Effector memory CD8-positive, alpha-beta T cell (primary cell): ENCODE measurements around the gene CACNA1C.
A peak's percentile ranks its signal among the peaks of the same experiment; 100 is the strongest.

Experiments
- ATAC-seq: fragments of 150-1000 bp; cut with Tn5 transposase; replicated peaks from 2 replicates; pipeline ENCODE4 v1.10.0; 2021; ENCODE audit warnings: mild to moderate bottlenecking, moderate library complexity
- DNase-seq, 3 experiments: peaks; one replicate each; pipeline ENCODE4 v3.0.0; 2021
- H3K27ac Mint-ChIP-seq, 2 donors: one replicate each; pipeline ENCODE4 v1.8.0; 2022; ENCODE audit warnings: mild to moderate bottlenecking in 2 of 2, mixed read lengths in 2 of 2, moderate library complexity in 2 of 2
- H3K27me3 Mint-ChIP-seq, 2 donors: one replicate each; pipeline ENCODE4 v1.8.0; 2022; ENCODE audit warnings: mixed read lengths in 2 of 2
- H3K36me3 Mint-ChIP-seq: one replicate; pipeline ENCODE4 v1.8.0; 2022; ENCODE audit warnings: mild to moderate bottlenecking, moderate library complexity, mixed read lengths; ENCODE audit not compliant: insufficient read depth
- H3K4me1 Mint-ChIP-seq, 2 donors: one replicate each; pipeline ENCODE4 v1.8.0; 2022; ENCODE audit warnings: low read depth in 2 of 2, mixed read lengths in 2 of 2
- H3K4me3 Mint-ChIP-seq, 2 donors: one replicate each; pipeline ENCODE4 v1.8.0; 2022; ENCODE audit warnings: mild to moderate bottlenecking in 2 of 2, mixed read lengths in 2 of 2, moderate library complexity in 2 of 2
- H3K9me3 Mint-ChIP-seq, 2 donors: one replicate each; pipeline ENCODE4 v1.8.0; 2022; ENCODE audit warnings: mixed read lengths in 2 of 2

The CACNA1C gene

DNA sequence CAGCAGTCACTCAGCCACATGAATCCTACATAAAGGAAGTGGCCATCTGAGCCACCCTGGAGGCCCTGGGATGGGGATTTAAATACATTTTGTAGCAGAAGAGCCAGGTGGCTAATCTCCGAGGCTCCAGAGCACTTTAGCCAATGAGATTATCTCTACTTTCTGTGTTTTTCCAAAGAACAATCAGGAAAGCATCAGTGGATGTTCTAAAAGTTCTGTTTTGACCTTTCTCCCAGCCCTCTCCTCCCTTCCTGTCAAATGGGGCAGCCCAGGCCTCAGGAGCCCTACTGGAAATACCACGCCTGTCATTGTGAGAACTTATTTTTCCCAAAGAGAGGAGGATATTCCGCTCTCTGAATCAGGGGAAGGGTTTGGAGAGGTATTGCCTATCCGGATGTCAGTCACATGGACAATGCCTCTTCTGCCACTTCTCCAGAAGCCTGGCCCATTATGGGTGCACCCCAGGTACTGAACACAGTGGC is 405.2 kb downstream of the CACNA1C start:
- no peak for DNase-seq
- Mint-ChIP-seq H3K27me3 (no peaks in the 10 kb centered on the region), H3K9me3 (no peaks in the 10 kb centered on the region), H3K36me3 (no peaks in the 10 kb centered on the region), H3K4me1 (no peaks in the 10 kb centered on the region), H3K4me3 (no peak overlapping the region), H3K27ac (no peak overlapping the region)
- ATAC-seq: no peak

DNA sequence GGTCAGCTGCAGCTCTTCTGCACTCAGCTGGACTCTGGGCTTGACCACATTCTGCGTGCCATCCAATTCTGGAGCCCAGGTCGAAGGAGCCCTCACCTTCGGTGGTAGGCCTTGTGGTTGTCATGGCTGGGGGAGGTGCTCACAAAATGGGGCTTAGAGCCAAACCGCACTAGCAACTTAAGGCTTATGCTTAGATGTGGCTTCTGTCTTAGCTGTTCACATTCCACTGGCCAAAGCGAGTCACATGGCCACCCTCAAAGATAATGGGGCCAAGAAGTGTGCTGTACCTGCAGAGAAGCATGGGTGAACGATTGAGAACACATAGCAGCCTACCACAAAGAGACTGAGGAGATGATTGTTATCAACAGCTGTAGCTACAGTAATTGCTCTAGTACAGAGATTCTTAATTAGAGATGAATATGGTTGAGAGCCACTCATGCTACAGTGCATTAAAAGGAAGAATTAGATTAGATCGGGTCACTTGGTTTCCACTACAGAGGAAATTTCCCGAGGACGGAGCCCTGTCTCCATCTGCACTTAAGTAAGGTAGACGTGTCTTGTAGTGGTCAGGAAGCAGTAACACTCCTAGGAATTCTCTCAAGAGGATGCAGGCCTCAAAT is 407.4 kb downstream of the CACNA1C start:
- H3K9me3 Mint-ChIP-seq: no peaks in the 10 kb centered on the region
- peaks cover 5 to 7% of the 10 kb centered on the region in 2 donors for H3K27me3 Mint-ChIP-seq
- peak; percentile 27 for ATAC-seq
- H3K4me1 Mint-ChIP-seq: no peaks in the 10 kb centered on the region
- no peaks in the 10 kb centered on the region for H3K36me3 Mint-ChIP-seq
- DNase-seq: no peak
- H3K27ac Mint-ChIP-seq: no peak overlapping the region
- H3K4me3 Mint-ChIP-seq: no peak overlapping the region

DNA sequence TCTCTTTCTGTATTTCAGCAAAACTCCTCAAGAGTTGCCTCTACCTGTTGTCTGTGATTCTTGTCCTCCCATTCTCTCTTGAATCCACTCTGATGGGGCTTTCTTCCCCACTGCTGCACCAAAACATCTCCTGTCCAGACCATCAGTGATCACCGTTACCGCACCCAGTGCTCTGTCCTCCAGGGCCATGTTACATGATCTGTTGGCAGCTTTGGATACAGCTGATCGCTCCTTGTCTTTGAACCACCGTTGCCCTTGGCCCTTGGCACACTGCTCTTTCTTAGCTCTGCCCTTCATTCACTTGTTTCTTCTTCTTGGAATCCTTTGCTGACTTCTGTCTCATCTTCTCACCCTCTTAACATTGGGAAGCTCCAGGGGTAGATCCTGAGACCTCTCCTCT is 408.3 kb downstream of the CACNA1C start:
- Mint-ChIP-seq H3K27ac (no peak overlapping the region), H3K9me3 (no peaks in the 10 kb centered on the region), H3K4me3 (no peak overlapping the region), H3K4me1 (no peaks in the 10 kb centered on the region), H3K36me3 (no peaks in the 10 kb centered on the region), H3K27me3 (peaks cover 14 to 16% of the 10 kb centered on the region in 2 donors)
- ATAC-seq (no peak), DNase-seq (no peak)

DNA sequence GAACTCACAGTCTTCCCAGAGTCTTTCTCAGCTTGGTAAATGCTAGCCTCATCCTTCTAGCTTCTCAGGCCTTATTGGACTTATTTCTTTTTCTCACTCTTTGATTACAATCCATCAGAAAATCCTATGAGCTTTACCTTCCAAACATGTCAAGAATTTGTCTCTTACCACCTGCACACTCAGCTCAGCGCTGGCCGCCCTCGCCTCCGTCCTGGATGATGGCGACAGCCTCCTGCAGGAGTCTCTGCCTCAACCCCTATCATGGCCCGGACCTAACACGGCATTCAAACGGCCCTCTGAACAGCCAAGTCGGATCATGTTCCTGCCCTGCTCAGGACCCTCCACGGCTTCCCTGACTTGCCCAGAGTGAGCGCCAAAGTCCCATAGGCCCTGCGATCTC is 408.9 kb downstream of the CACNA1C start:
- ATAC-seq (no peak), DNase-seq (no peak)
- Mint-ChIP-seq H3K27me3 (peaks cover 18 to 19% of the 10 kb centered on the region in 2 donors), H3K4me3 (no peak overlapping the region), H3K27ac (no peak overlapping the region), H3K36me3 (no peaks in the 10 kb centered on the region), H3K9me3 (no peaks in the 10 kb centered on the region), H3K4me1 (no peaks in the 10 kb centered on the region)

DNA sequence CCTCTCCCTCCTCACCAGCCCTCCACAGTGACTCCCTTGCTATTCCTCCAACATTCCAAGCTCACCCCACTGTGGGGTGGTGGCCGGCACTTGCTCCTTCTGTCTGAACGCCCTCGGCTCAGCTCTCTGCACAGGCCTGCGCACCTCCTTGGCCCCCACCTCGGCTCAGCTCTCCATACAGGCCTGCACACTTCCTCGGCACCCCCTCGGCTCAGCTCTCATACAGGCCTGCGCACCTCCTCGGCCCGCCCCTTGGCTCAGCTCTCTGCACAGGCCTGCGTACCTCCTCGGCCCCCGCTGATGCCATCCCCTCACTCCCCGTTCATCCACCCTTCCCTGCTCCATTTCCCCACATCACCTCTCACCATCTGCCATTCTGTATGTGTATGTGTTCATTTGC is 409.3 kb downstream of the CACNA1C start:
- Mint-ChIP-seq H3K36me3 (no peaks in the 10 kb centered on the region), H3K27me3 (peaks cover 23% of the 10 kb centered on the region in 2 donors), H3K4me1 (no peaks in the 10 kb centered on the region), H3K4me3 (no peak overlapping the region), H3K27ac (no peak overlapping the region), H3K9me3 (no peaks in the 10 kb centered on the region)
- ATAC-seq (no peak), DNase-seq (no peak)

DNA sequence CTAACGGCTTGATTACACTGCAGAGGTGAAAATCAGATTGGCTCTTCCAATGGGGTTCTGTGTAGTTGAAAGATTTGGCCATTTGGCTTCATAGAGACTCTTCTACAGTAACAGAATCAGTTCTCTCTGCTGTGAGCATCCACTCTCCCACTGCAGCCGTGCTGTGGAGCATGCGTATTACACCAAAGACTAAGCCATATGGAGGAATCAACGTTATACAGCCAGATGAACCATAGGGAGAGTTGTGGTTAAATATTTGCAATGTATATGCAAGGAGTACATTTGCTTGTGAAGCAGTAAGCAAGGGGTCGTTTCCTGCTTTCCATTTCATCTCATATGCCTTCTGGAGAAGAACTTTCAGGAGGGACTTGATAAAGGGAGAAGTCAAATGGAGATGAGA is 410.9 kb downstream of the CACNA1C start:
- no peaks in the 10 kb centered on the region for H3K9me3 Mint-ChIP-seq
- no peaks in the 10 kb centered on the region for H3K4me1 Mint-ChIP-seq
- H3K4me3 Mint-ChIP-seq: no peak overlapping the region
- DNase-seq (no peak), ATAC-seq (no peak)
- no peak overlapping the region for H3K27ac Mint-ChIP-seq
- peaks cover 32 to 34% of the 10 kb centered on the region in 2 donors for H3K27me3 Mint-ChIP-seq
- no peaks in the 10 kb centered on the region for H3K36me3 Mint-ChIP-seq

DNA sequence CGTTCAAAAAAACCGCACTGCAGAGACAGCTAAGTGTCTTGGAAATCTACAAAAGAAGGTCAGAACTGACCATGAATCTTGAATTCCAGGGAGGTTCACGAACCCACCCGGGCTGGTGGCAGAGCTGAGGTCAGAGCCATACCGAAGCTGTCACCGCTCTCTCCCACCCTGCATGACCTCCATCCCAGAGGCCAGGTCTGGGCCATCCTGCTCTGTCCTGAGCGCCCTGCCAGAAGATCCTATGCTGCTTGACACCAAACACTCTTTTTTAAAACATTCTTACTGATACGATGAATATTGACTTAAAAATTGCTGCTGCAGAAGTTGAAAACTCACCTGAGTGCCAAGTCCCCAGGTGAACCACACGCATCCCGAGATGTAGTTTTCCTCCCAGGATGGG is 412.9 kb downstream of the CACNA1C start:
- peaks cover 40 to 41% of the 10 kb centered on the region in 2 donors for H3K27me3 Mint-ChIP-seq
- no peak overlapping the region for H3K4me3 Mint-ChIP-seq

DNA sequence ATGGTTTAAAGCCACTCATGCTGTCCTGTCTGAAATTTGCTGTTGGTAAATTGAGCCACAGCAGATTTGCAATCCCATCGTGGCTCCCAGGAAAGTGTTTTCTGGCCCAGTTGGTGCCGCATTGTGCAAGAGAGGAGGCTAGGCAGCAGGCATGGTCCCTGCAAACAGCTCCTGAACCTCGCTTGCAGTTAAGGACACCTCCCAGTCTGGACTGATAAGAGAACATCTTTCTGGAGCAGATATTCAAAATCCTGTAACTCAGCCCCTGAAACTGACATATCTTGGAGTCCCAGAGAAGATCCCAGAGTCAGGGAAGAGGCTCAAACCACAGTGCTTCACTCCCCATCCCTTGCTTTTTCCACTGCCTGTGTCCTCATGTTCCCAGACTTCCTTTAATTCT is 413.4 kb downstream of the CACNA1C start:
- Mint-ChIP-seq H3K27me3 (peaks cover 40 to 41% of the 10 kb centered on the region in 2 donors), H3K9me3 (no peaks in the 10 kb centered on the region), H3K36me3 (no peaks in the 10 kb centered on the region), H3K4me3 (no peak overlapping the region), H3K27ac (no peak overlapping the region), H3K4me1 (no peaks in the 10 kb centered on the region)
- no peak for ATAC-seq
- DNase-seq: no peak

More for the DNA sequence above, 412.9 kb downstream of the CACNA1C start:
- no peaks in the 10 kb centered on the region for H3K36me3 Mint-ChIP-seq
- ATAC-seq (no peak), DNase-seq (no peak)
- no peaks in the 10 kb centered on the region for H3K4me1 Mint-ChIP-seq
- H3K9me3 Mint-ChIP-seq: no peaks in the 10 kb centered on the region
- no peak overlapping the region for H3K27ac Mint-ChIP-seq

DNA sequence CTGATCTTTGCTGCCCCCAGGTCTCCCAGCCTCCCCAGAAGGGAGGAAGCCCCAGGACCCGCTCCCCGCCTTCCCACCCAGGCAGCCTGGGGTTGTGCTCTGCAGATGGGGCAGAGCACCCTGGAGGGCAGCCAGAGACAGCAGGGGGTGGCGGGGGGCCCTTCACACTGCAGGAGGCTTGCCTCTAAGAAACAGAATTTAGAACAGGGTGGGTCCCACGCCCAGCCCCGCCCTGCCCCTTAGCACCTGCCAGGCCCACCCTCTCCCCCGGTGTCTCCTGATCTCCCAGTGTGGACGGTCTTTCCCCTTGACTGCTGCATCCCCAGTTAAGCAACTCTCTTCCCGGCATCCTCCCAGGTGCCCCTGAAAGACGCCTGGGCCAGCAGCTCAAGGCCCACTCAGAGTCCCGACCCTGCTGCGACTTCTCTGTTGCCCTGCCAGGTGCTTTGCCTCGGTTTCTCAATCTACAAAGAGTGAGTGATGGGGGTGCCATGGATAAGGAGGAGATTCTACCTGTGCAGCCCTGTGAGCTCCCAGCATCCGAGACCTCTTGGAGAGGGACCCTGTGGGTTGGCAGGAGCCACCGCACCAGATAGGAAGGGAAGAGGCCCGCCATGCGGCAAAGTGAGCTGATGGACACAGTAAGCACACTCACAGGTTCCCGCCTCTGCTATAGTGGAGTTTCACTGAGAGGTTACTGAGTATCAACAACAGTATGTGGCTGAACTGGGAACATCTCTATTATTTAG is 414.8 kb downstream of the CACNA1C start:
- no peak overlapping the region for H3K4me3 Mint-ChIP-seq
- peaks cover 46 to 51% of the 10 kb centered on the region in 2 donors for H3K27me3 Mint-ChIP-seq
- no peaks in the 10 kb centered on the region for H3K9me3 Mint-ChIP-seq
- no peak overlapping the region for H3K27ac Mint-ChIP-seq
- DNase-seq (no peak), ATAC-seq (no peak)
- no peaks in the 10 kb centered on the region for H3K4me1 Mint-ChIP-seq
- H3K36me3 Mint-ChIP-seq: no peaks in the 10 kb centered on the region

DNA sequence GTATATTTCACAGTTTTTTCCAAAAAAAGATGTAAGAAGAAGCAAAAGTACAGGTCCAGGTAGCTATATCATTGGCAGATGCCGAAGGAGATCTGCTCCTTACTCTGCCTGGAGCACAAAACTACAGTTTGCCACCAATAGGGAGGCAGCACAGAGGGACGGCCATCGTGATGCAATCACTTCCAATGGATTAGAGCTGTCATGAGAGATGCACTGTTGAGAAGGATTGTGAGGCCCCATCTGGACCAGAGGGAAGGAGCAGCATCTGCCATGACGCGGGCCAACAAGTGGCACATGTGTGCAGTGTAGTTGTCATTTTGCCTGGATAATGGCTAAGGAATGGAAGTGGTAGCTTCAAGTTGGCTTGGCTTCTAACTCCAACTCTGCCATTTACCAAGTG is 423.2 kb downstream of the CACNA1C start:
- no peaks in the 10 kb centered on the region for H3K9me3 Mint-ChIP-seq
- no peaks in the 10 kb centered on the region for H3K4me1 Mint-ChIP-seq
- H3K4me3 Mint-ChIP-seq: no peak overlapping the region
- no peak for DNase-seq
- H3K36me3 Mint-ChIP-seq: no peaks in the 10 kb centered on the region
- no peak for ATAC-seq
- H3K27ac Mint-ChIP-seq: no peak overlapping the region
- H3K27me3 Mint-ChIP-seq: peaks cover 29 to 48% of the 10 kb centered on the region in 2 donors

DNA sequence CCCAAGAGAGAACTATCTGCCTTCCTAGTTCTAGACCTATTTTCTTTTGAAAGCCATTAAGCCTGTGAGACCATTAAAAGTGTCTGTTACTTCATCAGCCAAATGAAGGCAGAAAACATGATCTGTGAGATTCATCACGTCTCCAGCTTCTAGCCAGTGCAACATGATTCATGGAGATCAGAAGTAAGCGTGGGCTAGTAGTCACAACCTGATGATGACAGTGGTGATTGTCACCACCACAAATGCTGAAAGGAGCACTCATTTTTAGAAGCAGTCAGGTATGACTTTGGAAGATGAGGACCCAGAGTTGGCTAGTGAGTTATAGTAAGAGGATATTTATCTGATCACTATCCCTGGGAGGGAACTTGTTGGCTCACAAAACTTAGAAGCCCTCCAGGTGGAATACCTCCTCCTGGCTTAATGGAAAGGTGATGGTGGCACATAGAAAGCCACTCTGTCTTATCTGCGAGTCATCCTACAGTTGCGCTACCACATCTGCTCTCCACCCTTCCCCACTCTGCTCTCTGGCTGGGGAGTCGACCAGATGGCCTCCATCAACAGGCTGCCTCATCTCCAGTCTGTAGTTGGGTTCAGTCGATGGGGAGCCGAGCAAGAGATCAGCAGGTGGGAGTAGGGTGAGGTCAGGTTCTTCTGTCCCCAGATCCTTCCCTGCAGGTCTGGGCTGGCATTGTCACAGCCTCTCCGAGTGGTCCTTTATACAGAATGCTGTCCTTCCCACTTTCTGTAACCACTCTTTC is 424.4 kb downstream of the CACNA1C start:
- Mint-ChIP-seq H3K9me3 (no peaks in the 10 kb centered on the region), H3K27ac (no peak overlapping the region), H3K36me3 (no peaks in the 10 kb centered on the region), H3K4me1 (no peaks in the 10 kb centered on the region), H3K4me3 (no peak overlapping the region), H3K27me3 (peaks cover 30 to 53% of the 10 kb centered on the region in 2 donors)
- DNase-seq: no peak
- no peak for ATAC-seq

DNA sequence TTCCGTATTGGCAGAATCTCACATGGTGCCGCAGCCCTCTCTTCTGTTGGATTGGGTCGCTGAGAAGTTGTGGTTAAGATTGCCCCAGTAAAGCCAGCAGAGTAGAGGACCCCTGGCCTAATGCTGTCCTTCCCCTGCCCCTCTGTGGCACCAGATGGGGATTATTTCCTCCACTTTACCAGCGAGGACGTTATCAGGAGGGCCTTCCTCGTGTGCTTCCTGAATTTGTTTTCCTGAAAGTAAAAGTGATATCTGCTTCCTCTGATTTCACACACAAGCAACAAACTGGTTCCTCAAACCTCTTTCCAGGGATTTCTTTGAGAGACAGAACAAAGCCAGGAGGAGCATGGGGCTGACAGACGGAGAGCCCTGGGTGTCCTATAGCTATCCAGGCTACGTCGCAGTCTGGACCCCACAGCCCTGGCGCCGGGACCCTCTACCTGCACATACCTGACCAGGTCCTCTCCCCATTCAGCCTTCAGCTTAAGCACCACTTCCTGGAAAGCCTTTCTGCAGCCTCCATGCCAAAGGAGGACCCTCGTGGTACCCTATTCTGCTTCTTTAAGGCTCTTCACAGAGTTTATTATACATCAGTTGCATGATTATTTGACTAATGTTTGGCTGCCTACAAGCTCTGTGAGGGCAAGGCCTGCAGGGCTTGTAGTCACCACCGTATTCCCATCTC is 427.2 kb downstream of the CACNA1C start:
- DNase-seq (no peak), ATAC-seq (no peak)
- H3K4me3 Mint-ChIP-seq: no peak overlapping the region
- H3K27me3 Mint-ChIP-seq: peaks cover 33 to 60% of the 10 kb centered on the region in 2 donors
- no peak overlapping the region for H3K27ac Mint-ChIP-seq
- no peaks in the 10 kb centered on the region for H3K4me1 Mint-ChIP-seq
- H3K36me3 Mint-ChIP-seq: peaks cover 6% of the 10 kb centered on the region
- no peaks in the 10 kb centered on the region for H3K9me3 Mint-ChIP-seq

DNA sequence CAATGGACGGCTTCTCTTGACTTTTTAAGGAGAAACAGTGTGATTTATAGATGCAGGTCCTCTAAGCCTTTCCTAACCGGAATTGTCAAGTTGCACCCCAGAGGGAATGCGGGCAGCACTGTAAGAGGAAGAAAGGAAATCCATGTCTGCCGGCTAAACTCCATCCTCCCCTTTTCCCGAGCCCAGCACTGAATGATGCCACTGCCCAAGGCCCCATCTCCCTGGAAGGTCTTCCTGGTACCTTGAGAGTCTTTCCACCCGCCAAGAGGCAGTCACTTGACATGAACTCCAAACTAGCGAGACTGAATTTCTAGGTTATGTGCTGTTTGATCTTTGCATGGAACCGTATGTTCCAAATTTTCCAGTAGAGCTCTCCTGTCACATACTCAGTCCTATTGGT is 428.6 kb downstream of the CACNA1C start:
- Mint-ChIP-seq H3K4me3 (no peak overlapping the region), H3K27ac (no peak overlapping the region), H3K4me1 (no peaks in the 10 kb centered on the region), H3K27me3 (peaks cover 29 to 55% of the 10 kb centered on the region in 2 donors), H3K36me3 (peaks cover 6% of the 10 kb centered on the region), H3K9me3 (no peaks in the 10 kb centered on the region)
- DNase-seq: no peak
- no peak for ATAC-seq
